GM18858 (cell line): ENCODE data around the gene FBXL16.
"Not testable (repeated sequence)": the region's sequence is repeated elsewhere in the genome, so short reads cannot be mapped to it uniquely, and the experiment has no call there.

Experiments
- ATAC-seq: cut with Tn5 transposase; IDR thresholded peaks from one replicate; pipeline ENCODE4 v1.9.1; 2021; ENCODE audit not compliant: unreplicated experiment

FBXL16 gene

DNA sequence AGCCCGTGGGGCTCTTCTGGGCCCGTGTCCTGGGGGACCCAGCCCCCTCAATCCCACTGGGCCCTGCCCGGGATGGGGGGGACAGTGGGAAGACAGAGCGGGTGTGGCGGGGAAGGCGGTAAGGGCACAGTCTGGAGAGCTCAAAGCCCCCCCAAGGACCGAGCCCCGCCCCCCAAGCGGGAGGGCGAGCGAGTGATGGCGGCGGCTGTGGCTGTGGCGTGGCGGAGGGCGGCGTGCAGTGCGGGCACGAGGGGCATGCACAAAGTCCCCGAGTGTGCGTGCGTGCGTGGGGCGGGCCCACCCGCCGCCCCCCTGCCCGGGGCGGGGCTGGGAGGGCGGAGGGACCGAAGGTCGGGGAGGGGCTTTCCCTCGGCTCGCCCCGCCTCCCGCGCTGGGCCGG lies 11.8 kb downstream of the FBXL16 start:
- no peak for ATAC-seq

GRCh38 chr16:693364-693763 lies 12.2 kb downstream of the FBXL16 start:
- no peak for ATAC-seq

DNA sequence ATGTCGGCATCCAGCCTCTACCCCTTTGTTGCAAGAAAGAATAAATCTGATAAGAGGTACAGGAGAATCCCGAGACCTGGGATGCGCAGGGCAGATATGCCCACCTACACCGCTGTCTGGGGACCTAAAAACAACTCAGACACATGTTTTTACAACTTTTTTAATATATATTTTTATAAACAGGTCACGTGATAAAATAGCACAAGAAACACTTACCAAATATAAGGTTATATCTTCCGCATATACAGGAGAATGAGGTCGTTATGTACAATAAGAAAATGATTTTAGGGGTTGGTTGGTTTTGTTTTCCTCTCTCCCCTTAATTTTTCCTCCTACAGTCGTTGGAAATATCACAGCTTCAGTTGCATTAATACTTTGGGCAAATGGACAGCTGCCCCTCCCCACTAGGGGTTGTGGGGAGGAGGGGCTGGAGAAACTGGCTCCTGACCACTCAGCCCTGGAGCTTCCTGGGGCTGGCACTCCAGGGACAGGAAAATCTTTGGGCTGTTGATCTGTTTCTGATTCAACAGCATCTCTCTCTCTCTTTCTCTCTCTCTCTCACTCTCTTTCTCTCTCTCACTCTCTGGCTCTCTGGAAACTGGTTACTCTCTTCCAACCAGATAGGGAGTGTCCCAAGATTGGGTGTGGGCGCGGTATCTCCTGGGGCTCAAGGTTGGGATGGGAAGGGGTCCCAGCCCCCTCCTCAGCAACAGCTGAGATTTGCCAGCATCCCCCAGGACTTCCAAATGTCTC lies 13.1 kb downstream of the FBXL16 start:
- no peak for ATAC-seq

GRCh38 chr16:691242-691641 lies 14.4 kb downstream of the FBXL16 start:
- ATAC-seq = not testable (repeated sequence)

DNA sequence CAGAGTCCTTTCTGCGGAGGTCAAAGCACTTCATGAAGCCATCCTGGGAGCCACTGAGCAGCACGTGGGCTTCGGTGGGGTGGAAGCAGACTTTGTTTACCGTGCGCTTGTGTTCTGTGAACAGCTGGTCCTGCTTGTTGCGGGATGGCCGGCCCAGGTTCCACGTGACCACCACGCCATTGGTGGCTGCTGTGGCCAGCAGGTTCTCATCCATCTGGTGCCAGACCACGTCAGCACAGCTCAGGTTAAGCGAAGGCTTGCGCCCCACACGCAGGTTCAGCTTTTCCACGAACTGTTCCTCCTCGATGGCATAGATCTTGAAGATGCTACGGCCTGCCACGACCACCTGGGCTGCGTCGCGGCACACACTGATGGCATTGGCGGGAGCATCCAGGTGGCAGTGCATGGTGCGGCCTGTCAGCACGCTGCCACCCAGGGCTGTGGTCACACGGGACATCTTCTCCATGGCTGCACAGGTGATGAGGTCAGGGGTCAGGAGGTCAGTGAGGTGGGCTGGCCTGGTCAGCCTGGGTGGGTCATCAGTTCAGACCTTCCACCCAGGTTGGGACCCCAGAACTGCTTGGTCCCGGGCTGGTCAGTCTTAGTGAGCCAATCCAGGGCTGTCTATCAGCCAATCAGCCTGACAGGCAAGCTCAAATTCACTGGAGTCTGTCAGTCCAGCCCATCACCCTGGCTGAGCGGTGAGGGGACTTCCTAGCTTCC lies 16.3 kb downstream of the FBXL16 start:
- no peak for ATAC-seq

DNA sequence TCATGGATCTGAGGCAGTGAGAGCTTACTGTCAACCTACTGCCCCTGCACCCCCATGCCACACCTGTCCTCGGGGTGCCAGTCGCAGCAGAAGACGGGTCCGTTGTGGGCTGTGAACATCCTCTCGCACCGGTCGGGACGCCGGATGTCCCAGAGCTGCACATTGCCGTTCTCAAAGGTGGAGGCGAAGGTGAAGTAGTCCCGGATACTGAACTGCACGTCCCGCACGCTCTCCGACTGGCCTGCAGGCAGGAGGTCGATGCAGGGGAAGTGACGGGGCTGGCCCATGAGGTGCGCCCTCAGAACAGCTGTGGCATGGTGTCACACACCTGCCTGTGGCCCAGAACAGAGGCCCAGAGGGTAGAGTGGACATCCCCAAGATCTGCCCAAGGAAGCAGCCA lies 18.1 kb downstream of the FBXL16 start:
- ATAC-seq = no peak

DNA sequence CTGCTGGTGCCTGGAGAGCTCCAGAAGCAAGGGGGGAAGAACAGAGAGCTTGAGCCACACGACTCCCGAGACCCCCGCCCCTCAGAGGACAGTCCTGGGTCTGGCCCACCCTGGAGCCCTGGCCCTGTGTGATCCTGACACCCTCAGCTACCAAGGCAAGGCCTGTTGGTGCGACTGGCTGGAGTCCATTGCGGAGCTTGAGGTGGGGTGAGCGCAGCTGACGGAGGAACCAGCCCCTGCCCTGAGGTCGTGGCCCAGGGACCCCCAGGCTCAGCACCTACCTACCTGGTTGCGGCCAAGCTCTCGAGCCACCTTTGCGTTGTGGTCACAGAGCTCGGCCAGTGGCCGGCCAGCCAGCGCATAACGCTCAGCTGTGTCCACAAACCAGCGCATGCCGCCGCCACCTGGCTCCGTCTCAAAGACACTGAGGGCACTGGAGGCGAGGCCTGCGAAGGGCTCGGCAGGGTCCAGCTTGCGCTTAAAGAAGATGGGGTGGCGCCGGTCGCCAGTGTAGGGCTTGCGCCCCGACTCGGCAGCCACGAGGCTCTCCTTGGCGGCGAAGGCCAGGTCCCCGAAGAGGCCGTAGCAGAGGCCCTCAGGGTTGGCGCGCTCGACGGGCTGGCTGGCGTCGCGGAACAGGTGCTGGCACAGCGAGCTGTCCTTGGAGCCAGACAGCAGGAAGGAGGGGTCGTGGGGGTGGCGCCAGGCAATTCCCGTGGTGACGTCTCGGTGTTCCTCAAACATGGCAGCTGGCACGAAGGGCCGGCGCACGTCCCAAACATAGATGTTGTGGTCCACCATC lies 18.9 kb downstream of the FBXL16 start:
- no peak for ATAC-seq

GRCh38 chr16:685967-686366 lies 19.6 kb downstream of the FBXL16 start:
- no peak for ATAC-seq

GRCh38 chr16:684961-685696 lies 20.5 kb downstream of the FBXL16 start:
- no peak for ATAC-seq

GRCh38 chr16:684071-684794 lies 21.4 kb downstream of the FBXL16 start, which contains the start of gene JMJD8:
Gene JMJD8 (minus strand): TSS chr16:684334. CDS start chr16:684319, 15 bp downstream.
- ATAC-seq = peak; percentile 43

GRCh38 chr16:683396-684070 lies 22.1 kb downstream of the FBXL16 start:
- peak; percentile 0 for ATAC-seq

GRCh38 chr16:682493-683395 lies 22.9 kb downstream of the FBXL16 start:
- ATAC-seq = no peak

- ATAC-seq = no peak
These were observed 23.7 kb downstream of the FBXL16 start for GRCh38 chr16:681746-682427.

DNA sequence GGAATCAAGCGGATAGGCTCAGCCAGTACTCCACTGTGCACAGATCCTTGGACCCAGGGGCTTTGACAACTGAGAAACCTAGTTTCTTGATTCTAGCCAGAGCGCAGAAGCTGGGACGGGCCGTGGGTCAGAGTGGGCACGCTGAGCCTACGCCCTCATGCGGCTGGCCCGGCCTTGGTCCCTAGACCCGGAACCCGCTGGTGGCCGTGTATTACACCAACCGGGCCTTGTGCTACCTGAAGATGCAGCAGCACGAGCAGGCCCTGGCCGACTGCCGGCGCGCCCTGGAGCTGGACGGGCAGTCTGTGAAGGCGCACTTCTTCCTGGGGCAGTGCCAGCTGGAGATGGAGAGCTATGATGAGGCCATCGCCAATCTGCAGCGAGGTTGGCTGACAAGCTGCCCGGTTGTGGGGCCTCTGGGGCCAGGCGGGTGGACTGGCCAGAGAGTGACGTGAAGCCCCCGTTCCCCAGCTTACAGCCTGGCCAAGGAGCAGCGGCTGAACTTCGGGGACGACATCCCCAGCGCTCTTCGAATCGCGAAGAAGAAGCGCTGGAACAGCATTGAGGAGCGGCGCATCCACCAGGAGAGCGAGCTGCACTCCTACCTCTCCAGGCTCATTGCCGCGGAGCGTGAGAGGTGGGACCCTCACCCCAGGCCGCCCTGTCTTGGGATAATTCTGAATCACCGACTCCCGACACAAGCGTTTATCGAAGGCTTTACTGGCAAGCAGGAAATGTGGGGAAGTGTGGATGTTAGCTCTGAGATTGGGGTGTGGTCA lies 24.4 kb downstream of the FBXL16 start:
- no peak for ATAC-seq

GRCh38 chr16:680625-680945 lies 25.0 kb downstream of the FBXL16 start:
- no peak for ATAC-seq

GRCh38 chr16:679814-680624 lies 25.6 kb downstream of the FBXL16 start, which contains the start of gene STUB1:
Gene STUB1 (plus strand): TSS chr16:680410. CDS start chr16:680526, 116 bp downstream.
- no peak for ATAC-seq
